ENCODE measurements around the gene CDH18. TPM values are rescaled to one million over a fixed set of nuclear protein-coding genes. Genes with fewer than 3 reads are reported as not detected.

CDH18 gene
- total and polyA plus RNA-seq, 8 donors = 0.58 to 1.9 (median 1.1) TPM; not detected in 2

GRCh38 chr5:19488786-19489185, 499.2 kb downstream of the CDH18 start:
- Histone ChIP-seq H3K4me3 (no peak overlapping the region), H3K4me1 (no peaks in the 10 kb centered on the region), H3K27me3 (no peaks in the 10 kb centered on the region), H3K9me3 (peaks cover 0 to 3% of the 10 kb centered on the region in 2 donors), H3K27ac (no peak overlapping the region), H3K36me3 (no peaks in the 10 kb centered on the region)
- ATAC-seq (no peak), DNase-seq (no peak)
- intact Hi-C loops (cut with DNase I) = no loop called here
- no peak for TF ChIP-seq CTCF (IDR thresholded peaks at IDR 0.05)

GRCh38 chr5:19487480-19487879, 500.5 kb downstream of the CDH18 start:
- intact Hi-C loops (cut with DNase I) = no loop called here
- Histone ChIP-seq H3K36me3 (no peaks in the 10 kb centered on the region), H3K4me3 (no peak overlapping the region), H3K27ac (no peak overlapping the region), H3K27me3 (no peaks in the 10 kb centered on the region), H3K4me1 (no peaks in the 10 kb centered on the region), H3K9me3 (peaks cover 0 to 3% of the 10 kb centered on the region in 2 donors)
- no peak for DNase-seq
- TF ChIP-seq CTCF (IDR thresholded peaks at IDR 0.05) = no peak
- no peak for ATAC-seq

GRCh38 chr5:19479562-19479961, 508.4 kb downstream of the CDH18 start:
- H3K9me3 ChIP-seq = peaks cover 0 to 9% of the 10 kb centered on the region in 2 donors
- no peaks in the 10 kb centered on the region for H3K27me3 ChIP-seq
- DNase-seq = no peak
- no peaks in the 10 kb centered on the region for H3K4me1 ChIP-seq
- H3K36me3 ChIP-seq = no peaks in the 10 kb centered on the region
- no peak overlapping the region for H3K4me3 ChIP-seq
- intact Hi-C loops (cut with DNase I) = no loop called here
- no peak for TF ChIP-seq CTCF (IDR thresholded peaks at IDR 0.05)
- no peak overlapping the region for H3K27ac ChIP-seq
- no peak for ATAC-seq

- Histone ChIP-seq H3K4me3 (no peak overlapping the region), H3K36me3 (no peaks in the 10 kb centered on the region), H3K27ac (no peak overlapping the region), H3K27me3 (no peaks in the 10 kb centered on the region), H3K9me3 (peaks cover 0 to 4% of the 10 kb centered on the region in 2 donors), H3K4me1 (no peaks in the 10 kb centered on the region)
- intact Hi-C loops (cut with DNase I) = no loop called here
- TF ChIP-seq CTCF (IDR thresholded peaks at IDR 0.05) = no peak
- DNase-seq (no peak), ATAC-seq (no peak)
These were observed 526.0 kb downstream of the CDH18 start for GRCh38 chr5:19462019-19462418.

GRCh38 chr5:19424506-19424905, 563.5 kb downstream of the CDH18 start:
- Histone ChIP-seq H3K27ac (no peak overlapping the region), H3K4me3 (no peak overlapping the region), H3K36me3 (no peaks in the 10 kb centered on the region), H3K27me3 (no peaks in the 10 kb centered on the region), H3K4me1 (no peaks in the 10 kb centered on the region), H3K9me3 (peaks cover 0 to 6% of the 10 kb centered on the region in 2 donors)
- intact Hi-C loops (cut with DNase I) = no loop called here
- DNase-seq = no peak
- no peak for ATAC-seq
- TF ChIP-seq CTCF (IDR thresholded peaks at IDR 0.05) = no peak

Measured in left lung (tissue), 10 donors.